ENCODE results near the gene ALPL. TPM values are rescaled to one million over a fixed set of nuclear protein-coding genes. Genes with fewer than 3 reads are reported as not detected.

Gene ALPL
- total RNA-seq, 1 experiment from 2014 or later = 84.8 TPM

DNA sequence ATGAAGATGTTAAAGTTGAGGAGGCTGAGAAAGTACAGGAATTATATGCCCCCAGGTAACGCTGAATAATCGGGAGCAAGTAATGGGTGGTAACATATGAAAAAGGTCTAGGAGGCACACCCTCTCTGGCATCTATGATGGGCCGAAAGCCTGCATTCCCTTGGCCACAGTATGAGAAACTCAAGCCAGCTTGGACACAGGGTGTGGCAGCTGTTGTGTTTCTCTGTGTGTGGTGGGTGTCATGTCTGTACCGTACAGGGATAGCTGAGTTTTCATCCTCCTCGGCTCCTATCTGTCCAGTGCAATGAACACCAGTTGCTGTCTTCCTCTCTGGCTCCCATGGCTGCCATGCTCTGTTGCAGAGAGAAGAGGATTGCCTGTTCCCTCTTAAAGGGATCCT is 36.4 kb upstream of the ALPL start:
- no peak overlapping the region for H4K5ac ChIP-seq (ENCODE audit: insufficient read length, low read depth, low read length)
- Mint-ChIP-seq H3K27ac (peak overlapping the region in 1 of 3 experiments; percentile 21; a peak in 1 of 7 replicates), H3K9me3 (no peaks in the 10 kb centered on the region), H3K4me1 (peaks cover 19 to 22% of the 10 kb centered on the region in 2 experiments), H3K27me3 (ENCODE audit: low read depth) (no peaks in the 10 kb centered on the region), H3K36me3 (ENCODE audit: insufficient read depth in 1 of 3, low read depth in 3 of 3) (peaks cover 2 to 23% (median 20%) of the 10 kb centered on the region in 3 experiments; a peak in 5 of 7 replicates), H3K4me3 (no peak overlapping the region)
- no peak overlapping the region for H2BK5ac ChIP-seq (ENCODE audit: insufficient read length, low read length)
- no peak overlapping the region for H2AFZ ChIP-seq (ENCODE audit: low read length)
- peaks cover 2% of the 10 kb centered on the region; the same call in 1 of the 2 replicates for H3K4me1 ChIP-seq (ENCODE audit: insufficient read depth, low read length)
- DNase-seq = no peak
- H3K18ac ChIP-seq (ENCODE audit: insufficient read length, low read depth, low read length) = no peak overlapping the region
- H3K27ac ChIP-seq (ENCODE audit: insufficient read length, low read depth, low read length) = no peak overlapping the region
- no CpG with 5 or more reads among the region's 5 CpGs for WGBS (ENCODE audit: extremely low coverage, insufficient read length, low lambda C conversion rate)
- no peak overlapping the region for H4K91ac ChIP-seq (ENCODE audit: insufficient read length, low read depth, low read length)
- no peaks in the 10 kb centered on the region for H3K79me2 ChIP-seq (ENCODE audit: insufficient read depth, low read length)
- H3T11ph ChIP-seq (ENCODE audit: low read length) = no peak overlapping the region
- H3K79me1 ChIP-seq (ENCODE audit: insufficient read depth, low read depth, low read length, poor library complexity, severe bottlenecking) = no peaks in the 10 kb centered on the region
- H3K56ac ChIP-seq (ENCODE audit: insufficient read length, low read depth, low read length) = no peak overlapping the region
- no peak overlapping the region for H2BK12ac ChIP-seq (ENCODE audit: insufficient read length, low read depth, low read length)
- H3K14ac ChIP-seq (ENCODE audit: insufficient read depth, low read length) = no peak overlapping the region
- H3K27me3 ChIP-seq (ENCODE audit: insufficient read depth, low read length) = no peaks in the 10 kb centered on the region
- no peak overlapping the region for H2BK120ac ChIP-seq (ENCODE audit: low read depth, low read length, poor library complexity, severe bottlenecking)
- no peak overlapping the region for H3K4ac ChIP-seq (ENCODE audit: low read depth, low read length)
- H4K8ac ChIP-seq (replicated peaks; ENCODE audit: insufficient read length, low read depth, low read length) = no peak overlapping the region
- no peak overlapping the region for H2AK5ac ChIP-seq (ENCODE audit: insufficient read length, low read length)
- H3K9ac ChIP-seq (ENCODE audit: extremely low read depth, insufficient read length, low read length) = no peak overlapping the region
- H2BK20ac ChIP-seq (ENCODE audit: low read depth, low read length, poor library complexity, severe bottlenecking) = no peak overlapping the region
- no peaks in the 10 kb centered on the region for H3K9me3 ChIP-seq (ENCODE audit: control insufficient read depth, low read depth, low read length)
- no peak overlapping the region for H3K23ac ChIP-seq (ENCODE audit: insufficient read length, low read depth, low read length)
- H4K20me1 ChIP-seq (ENCODE audit: control insufficient read depth, insufficient read depth, insufficient read length) = no peaks in the 10 kb centered on the region
- no peak overlapping the region for H2BK15ac ChIP-seq (ENCODE audit: low read depth, low read length)
- H3K4me2 ChIP-seq (ENCODE audit: insufficient read depth, insufficient read length, low read length) = no peak overlapping the region
- TF ChIP-seq, protein P1, sequence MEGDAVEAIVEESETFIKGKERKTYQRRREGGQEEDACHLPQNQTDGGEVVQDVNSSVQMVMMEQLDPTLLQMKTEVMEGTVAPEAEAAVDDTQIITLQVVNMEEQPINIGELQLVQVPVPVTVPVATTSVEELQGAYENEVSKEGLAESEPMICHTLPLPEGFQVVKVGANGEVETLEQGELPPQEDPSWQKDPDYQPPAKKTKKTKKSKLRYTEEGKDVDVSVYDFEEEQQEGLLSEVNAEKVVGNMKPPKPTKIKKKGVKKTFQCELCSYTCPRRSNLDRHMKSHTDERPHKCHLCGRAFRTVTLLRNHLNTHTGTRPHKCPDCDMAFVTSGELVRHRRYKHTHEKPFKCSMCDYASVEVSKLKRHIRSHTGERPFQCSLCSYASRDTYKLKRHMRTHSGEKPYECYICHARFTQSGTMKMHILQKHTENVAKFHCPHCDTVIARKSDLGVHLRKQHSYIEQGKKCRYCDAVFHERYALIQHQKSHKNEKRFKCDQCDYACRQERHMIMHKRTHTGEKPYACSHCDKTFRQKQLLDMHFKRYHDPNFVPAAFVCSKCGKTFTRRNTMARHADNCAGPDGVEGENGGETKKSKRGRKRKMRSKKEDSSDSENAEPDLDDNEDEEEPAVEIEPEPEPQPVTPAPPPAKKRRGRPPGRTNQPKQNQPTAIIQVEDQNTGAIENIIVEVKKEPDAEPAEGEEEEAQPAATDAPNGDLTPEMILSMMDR (conservative IDR thresholded peaks at IDR 0.05) = no peak
- H3K23me2 ChIP-seq (ENCODE audit: insufficient read length, low read depth, low read length, poor library complexity, severe bottlenecking) = no peaks in the 10 kb centered on the region
